IMR-90 (cell line): ENCODE measurements around the gene STK36. TPM values are rescaled to one million over a fixed set of nuclear protein-coding genes. Genes with fewer than 3 reads are reported as not detected.

Source experiments
- ATAC-seq: fragments of 200-7000 bp; cut with Tn5 transposase; 2 replicates; pipeline ENCODE4 v1.9.1; 2020; ENCODE audit warnings: low read depth, mild to moderate bottlenecking, moderate library complexity
- BruUV-seq: library from RNA; stranded (reverse); fragments of 400-500 nt; replicated peaks from 2 replicates; lab custom pipeline; 2021; lab: Mats Ljungman, UMichigan
- CTCF ChIA-PET: fragments of 300-600 bp; formaldehyde crosslinking; extraction: SDS; loops from one replicate; lab custom pipeline; 2021; ENCODE audit warnings: antibody characterized with exemption; lab: Yijun Ruan, JAX
- POLR2A ChIA-PET: fragments of 300-600 bp; sonication (Branson Sonifier 250); formaldehyde crosslinking; loops from one replicate; lab custom pipeline; 2022; ENCODE audit warnings: antibody characterized with exemption; ENCODE audit not compliant: unreplicated experiment; lab: Charles Lee
- DNase-seq: peaks from one replicate; pipeline ENCODE4 v3.0.0; 2013
- H2AFZ ChIP-seq: replicated peaks from 2 replicates; pipeline ENCODE3; 2013; ENCODE audit warnings: low read length, mild to moderate bottlenecking; ENCODE audit not compliant: poor library complexity
- H2AK5ac ChIP-seq: 2 replicates; pipeline ENCODE4 v1.6.1; 2013; ENCODE audit warnings: low read depth, low read length, inconsistent platforms
- H2AK9ac ChIP-seq: replicated peaks from 2 replicates; pipeline ENCODE3; 2013; ENCODE audit warnings: mild to moderate bottlenecking, low read depth, low read length, moderate library complexity; ENCODE audit not compliant: poor library complexity
- H2BK120ac ChIP-seq: 2 replicates; pipeline ENCODE4 v1.6.1; 2013; ENCODE audit warnings: low read depth, low read length, inconsistent platforms
- H2BK15ac ChIP-seq: 3 replicates; pipeline ENCODE4 v1.6.1; 2013; ENCODE audit warnings: low read depth, low read length, inconsistent platforms
- H2BK20ac ChIP-seq: 2 replicates; pipeline ENCODE4 v1.6.1; 2013; ENCODE audit warnings: low read depth, mild to moderate bottlenecking, inconsistent platforms, low read length, moderate library complexity
- H2BK5ac ChIP-seq: 2 replicates; pipeline ENCODE4 v1.6.1; 2013; ENCODE audit warnings: mild to moderate bottlenecking, low read depth, low read length, inconsistent platforms; ENCODE audit not compliant: poor library complexity, severe bottlenecking
- H3K14ac ChIP-seq: replicated peaks from 2 replicates; pipeline ENCODE4 v1.6.1; 2013; ENCODE audit warnings: low read depth, low read length, inconsistent platforms
- H3K18ac ChIP-seq: 2 replicates; pipeline ENCODE4 v1.6.1; 2013; ENCODE audit warnings: low read depth, low read length, control low read depth
- H3K23ac ChIP-seq: 2 replicates; pipeline ENCODE4 v1.6.1; 2013; ENCODE audit warnings: low read depth, low read length, inconsistent platforms
- H3K27ac ChIP-seq: 2 replicates; pipeline ENCODE4 v1.5.1; 2013; ENCODE audit warnings: mild to moderate bottlenecking, control low read depth, low read length; ENCODE audit not compliant: insufficient read depth
- H3K27me3 ChIP-seq: 2 replicates; pipeline ENCODE4 v1.6.1; 2013; ENCODE audit warnings: low read length; ENCODE audit not compliant: control insufficient read depth, insufficient read depth
- H3K36me3 ChIP-seq: 2 replicates; pipeline ENCODE4 v1.6.1; 2013; ENCODE audit warnings: low read length, mixed read lengths; ENCODE audit not compliant: control insufficient read depth, insufficient read depth
- H3K4ac ChIP-seq: 2 replicates; pipeline ENCODE4 v1.6.1; 2013; ENCODE audit warnings: low read depth, low read length, inconsistent platforms
- H3K4me1 ChIP-seq: 2 replicates; pipeline ENCODE4 v1.6.1; 2013; ENCODE audit warnings: low read length, mixed read lengths; ENCODE audit not compliant: control insufficient read depth, insufficient read depth
- H3K4me2 ChIP-seq: 2 replicates; pipeline ENCODE4 v1.6.1; 2013; ENCODE audit warnings: low read depth, mild to moderate bottlenecking, control low read depth, low read length, moderate library complexity
- H3K4me3 ChIP-seq: 2 replicates; pipeline ENCODE4 v1.5.1; 2013; ENCODE audit warnings: low read depth, mild to moderate bottlenecking, control low read depth, low read length, moderate library complexity; ENCODE audit not compliant: insufficient read depth
- H3K56ac ChIP-seq: 2 replicates; pipeline ENCODE4 v1.6.1; 2013; ENCODE audit warnings: low read length, inconsistent platforms; ENCODE audit not compliant: insufficient read depth; ENCODE audit errors: extremely low read depth
- H3K79me1 ChIP-seq, 2 experiments: 2 replicates each; pipeline ENCODE4 v1.6.1; 2013; ENCODE audit warnings: low read length in 2 of 2, inconsistent platforms in 1 of 2, low read depth in 1 of 2
- H3K9ac ChIP-seq: 2 replicates; pipeline ENCODE4 v1.6.1; 2013; ENCODE audit warnings: low read depth, low read length, control low read depth
- H3K9me1 ChIP-seq: 2 replicates; pipeline ENCODE4 v1.6.1; 2013; ENCODE audit warnings: low read length, inconsistent platforms; ENCODE audit not compliant: insufficient read depth
- H3K9me3 ChIP-seq: 2 replicates; pipeline ENCODE4 v1.6.1; 2013; ENCODE audit warnings: low read length; ENCODE audit not compliant: control insufficient read depth, insufficient read depth
- H4K20me1 ChIP-seq: 2 replicates; pipeline ENCODE4 v1.6.1; 2013; ENCODE audit warnings: low read length, inconsistent platforms; ENCODE audit not compliant: insufficient read depth
- H4K5ac ChIP-seq: 2 replicates; pipeline ENCODE4 v1.6.1; 2013; ENCODE audit warnings: mild to moderate bottlenecking, low read depth, low read length, control low read depth
- H4K8ac ChIP-seq, 2 experiments: 2 replicates each; pipeline ENCODE4 v1.6.1; 2013; ENCODE audit warnings: low read depth in 2 of 2, low read length in 2 of 2, control low read depth in 1 of 2, inconsistent platforms in 1 of 2
- H4K91ac ChIP-seq: 2 replicates; pipeline ENCODE4 v1.6.1; 2013; ENCODE audit warnings: low read depth, low read length, inconsistent platforms; ENCODE audit not compliant: insufficient read depth
- BHLHE40 ChIP-seq: fragments of 150-350 bp; IDR thresholded peaks from 2 replicates; pipeline ENCODE4 v1.6.1; 2016; ENCODE audit warnings: mild to moderate bottlenecking, low read depth, low read length
- CEBPB ChIP-seq: IDR thresholded peaks from 2 replicates; pipeline ENCODE4 v1.6.1; 2012; ENCODE audit warnings: low read depth, low read length, improper control_type of control experiment
- CHD1 ChIP-seq: IDR thresholded peaks from 2 replicates; pipeline ENCODE4 v1.6.1; 2012; ENCODE audit warnings: low read depth, low read length, improper control_type of control experiment
- FOS ChIP-seq: fragments of 150-350 bp; IDR thresholded peaks from 2 replicates; pipeline ENCODE4 v1.6.1; 2016; ENCODE audit warnings: low read depth, low read length
- MAFK ChIP-seq: IDR thresholded peaks from 2 replicates; pipeline ENCODE4 v1.6.1; 2012; ENCODE audit warnings: low read depth, low read length, improper control_type of control experiment
- MAZ ChIP-seq: IDR thresholded peaks from 2 replicates; pipeline ENCODE4 v1.6.1; 2012; ENCODE audit warnings: low read depth, mild to moderate bottlenecking, low read length, improper control_type of control experiment, moderate library complexity, borderline replicate concordance
- MXI1 ChIP-seq: IDR thresholded peaks from 2 replicates; pipeline ENCODE4 v1.6.1; 2012; ENCODE audit warnings: low read depth, mild to moderate bottlenecking, low read length, moderate library complexity, borderline replicate concordance
- NFE2L2 ChIP-seq: fragments of 150-350 bp; IDR thresholded peaks from 2 replicates; pipeline ENCODE4 v1.6.1; 2016; ENCODE audit warnings: low read depth, mild to moderate bottlenecking, low read length
- POLR2A ChIP-seq: IDR thresholded peaks from 2 replicates; pipeline ENCODE4 v1.6.1; 2012; ENCODE audit warnings: mild to moderate bottlenecking, low read depth, low read length
- RAD21 ChIP-seq: IDR thresholded peaks from 2 replicates; pipeline ENCODE4 v1.6.1; 2012; ENCODE audit warnings: low read length, improper control_type of control experiment
- RCOR1 ChIP-seq: IDR thresholded peaks from 2 replicates; pipeline ENCODE4 v1.6.1; 2012; ENCODE audit warnings: mild to moderate bottlenecking, low read length, improper control_type of control experiment; ENCODE audit not compliant: insufficient replicate concordance
- RFX5 ChIP-seq: IDR thresholded peaks from 2 replicates; pipeline ENCODE4 v1.8.0; 2012; ENCODE audit warnings: low read depth, mild to moderate bottlenecking, low read length, moderate library complexity
- SMC3 ChIP-seq: fragments of 150-350 bp; IDR thresholded peaks from 2 replicates; pipeline ENCODE4 v1.6.1; 2016; ENCODE audit warnings: low read depth, mild to moderate bottlenecking, antibody characterized with exemption, low read length, moderate library complexity
- WGBS, 2 experiments: methylation state at CpG; one replicate each; pipeline versions ENCODE4 v1.1.5 to v1.1.7; 2013; ENCODE audit warnings: missing lambda C conversion rate in 2 of 2; ENCODE audit not compliant: insufficient read length in 1 of 2; ENCODE audit errors: extremely low coverage in 2 of 2; 5-methylcytosine and 5-hydroxymethylcytosine counted together
- dilution Hi-C: fragments of 300-500 bp; cut with HindIII; formaldehyde crosslinking; loops from one replicate; pipeline ENCODE4 v1.14.3; 2018; ENCODE audit warnings: low sequenced_read_pairs; ENCODE audit not compliant: unreplicated experiment
- in situ Hi-C: fragments of 300-500 bp; cut with MboI; formaldehyde crosslinking; loops from 3 replicates; pipeline ENCODE4 v1.14.3; 2019; ENCODE audit warnings: low sequenced_read_pairs, inconsistent platforms, mixed read lengths
- intact Hi-C: fragments of 100-400 bp; cut with micrococcal nuclease; formaldehyde crosslinking; loops from 2 replicates; pipeline ENCODE4 v1.10.0; 2022
- polyA plus RNA-seq, 3 experiments: library from polyadenylated mRNA; depleted of rRNA; stranded (reverse); fragments of >200 nt; gene quantifications; 2 replicates each; pipeline ENCODE4 v1.2.3, GENCODE V29; 2012; ENCODE audit warnings: low replicate concordance in 1 of 3
- total RNA-seq: library from RNA; depleted of rRNA; stranded (reverse); fragments of >200 nt; gene quantifications from 2 replicates; pipeline ENCODE4 v1.2.3, GENCODE V29; 2012
- TF ChIP-seq, protein P1 (sequence below): conservative IDR thresholded peaks from 2 replicates; pipeline ENCODE4 v1.5.1; 2012; ENCODE audit warnings: mild to moderate bottlenecking, low read depth, low read length, improper control_type of control experiment
- TF ChIP-seq, protein P2 (sequence below): fragments of 150-350 bp; IDR thresholded peaks from 2 replicates; pipeline ENCODE4 v1.6.1; 2016; ENCODE audit warnings: low read depth, mild to moderate bottlenecking, low read length, moderate library complexity, borderline replicate concordance
- TF ChIP-seq, protein P3 (sequence below): fragments of 150-350 bp; IDR thresholded peaks from 2 replicates; pipeline ENCODE4 v1.6.1; 2017; ENCODE audit warnings: mild to moderate bottlenecking, antibody characterized with exemption, low read length, low read depth

The STK36 gene
- total and polyA plus RNA-seq, 2 of the 4 experiments (the other 2 are of a cell fraction): 17.6 to 44.5 TPM

DNA sequence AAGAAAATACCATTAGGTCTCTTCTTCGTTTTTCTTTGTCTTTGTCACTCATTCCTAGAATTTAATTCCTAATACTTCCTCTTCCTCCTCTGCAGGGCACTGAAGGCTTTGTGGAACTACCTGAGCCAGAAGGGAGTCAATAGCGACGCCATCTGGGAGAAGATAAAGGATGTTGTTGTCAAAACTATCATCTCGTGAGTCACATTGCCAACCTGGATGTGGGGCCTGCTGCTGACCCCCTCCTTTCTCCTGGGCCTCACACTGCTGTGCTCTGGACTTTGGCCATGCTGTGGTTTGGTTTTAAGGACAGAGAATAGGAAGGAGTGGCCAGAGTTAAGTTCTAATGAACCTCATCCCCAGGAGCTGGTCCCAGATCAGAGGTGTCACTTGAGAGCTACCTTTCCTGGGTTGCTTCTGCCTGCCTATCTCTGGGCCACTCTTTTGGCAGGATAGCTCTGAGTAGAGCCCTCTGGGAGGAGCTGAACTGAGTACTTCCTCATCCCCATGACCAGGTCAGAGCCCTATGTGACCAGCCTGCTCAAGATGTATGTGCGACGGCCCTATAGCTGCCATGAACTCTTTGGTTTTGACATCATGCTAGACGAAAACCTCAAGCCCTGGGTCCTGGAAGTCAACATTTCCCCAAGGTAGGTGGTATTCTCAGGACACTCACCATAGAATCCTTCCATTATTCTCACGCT, 77.0 kb downstream of the STK36 start:
- no peak overlapping the region for H3K9ac ChIP-seq
- 0 out of 2 replicates have a peak, but pooled peaks cover 2% of the 10 kb centered on the region for H3K4me1 ChIP-seq
- no TSS peak for BruUV-seq
- no peak overlapping the region for H2AFZ ChIP-seq
- H3K9me3 ChIP-seq: no peaks in the 10 kb centered on the region
- intact Hi-C loops (no loop called here), in situ Hi-C loops (no loop called here), dilution Hi-C loops (no loop called here)
- H3K23ac ChIP-seq: no peak overlapping the region
- POLR2A ChIA-PET: no interaction called here
- no peak overlapping the region for H2BK5ac ChIP-seq
- no peak for TF ChIP-seq SMC3
- TF ChIP-seq, protein P1, sequence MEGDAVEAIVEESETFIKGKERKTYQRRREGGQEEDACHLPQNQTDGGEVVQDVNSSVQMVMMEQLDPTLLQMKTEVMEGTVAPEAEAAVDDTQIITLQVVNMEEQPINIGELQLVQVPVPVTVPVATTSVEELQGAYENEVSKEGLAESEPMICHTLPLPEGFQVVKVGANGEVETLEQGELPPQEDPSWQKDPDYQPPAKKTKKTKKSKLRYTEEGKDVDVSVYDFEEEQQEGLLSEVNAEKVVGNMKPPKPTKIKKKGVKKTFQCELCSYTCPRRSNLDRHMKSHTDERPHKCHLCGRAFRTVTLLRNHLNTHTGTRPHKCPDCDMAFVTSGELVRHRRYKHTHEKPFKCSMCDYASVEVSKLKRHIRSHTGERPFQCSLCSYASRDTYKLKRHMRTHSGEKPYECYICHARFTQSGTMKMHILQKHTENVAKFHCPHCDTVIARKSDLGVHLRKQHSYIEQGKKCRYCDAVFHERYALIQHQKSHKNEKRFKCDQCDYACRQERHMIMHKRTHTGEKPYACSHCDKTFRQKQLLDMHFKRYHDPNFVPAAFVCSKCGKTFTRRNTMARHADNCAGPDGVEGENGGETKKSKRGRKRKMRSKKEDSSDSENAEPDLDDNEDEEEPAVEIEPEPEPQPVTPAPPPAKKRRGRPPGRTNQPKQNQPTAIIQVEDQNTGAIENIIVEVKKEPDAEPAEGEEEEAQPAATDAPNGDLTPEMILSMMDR: no peak
- TF ChIP-seq MAFK: no peak
- TF ChIP-seq FOS: no peak
- TF ChIP-seq NFE2L2: no peak
- TF ChIP-seq POLR2A: no peak
- no peak for TF ChIP-seq CHD1
- no peak for TF ChIP-seq BHLHE40
- TF ChIP-seq, protein P2, sequence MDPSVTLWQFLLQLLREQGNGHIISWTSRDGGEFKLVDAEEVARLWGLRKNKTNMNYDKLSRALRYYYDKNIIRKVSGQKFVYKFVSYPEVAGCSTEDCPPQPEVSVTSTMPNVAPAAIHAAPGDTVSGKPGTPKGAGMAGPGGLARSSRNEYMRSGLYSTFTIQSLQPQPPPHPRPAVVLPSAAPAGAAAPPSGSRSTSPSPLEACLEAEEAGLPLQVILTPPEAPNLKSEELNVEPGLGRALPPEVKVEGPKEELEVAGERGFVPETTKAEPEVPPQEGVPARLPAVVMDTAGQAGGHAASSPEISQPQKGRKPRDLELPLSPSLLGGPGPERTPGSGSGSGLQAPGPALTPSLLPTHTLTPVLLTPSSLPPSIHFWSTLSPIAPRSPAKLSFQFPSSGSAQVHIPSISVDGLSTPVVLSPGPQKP: no peak
- TF ChIP-seq MAZ: no peak
- TF ChIP-seq RCOR1: no peak
- TF ChIP-seq RAD21: no peak
- TF ChIP-seq MXI1: no peak
- TF ChIP-seq CEBPB: no peak
- TF ChIP-seq RFX5: no peak
- TF ChIP-seq, protein P3, sequence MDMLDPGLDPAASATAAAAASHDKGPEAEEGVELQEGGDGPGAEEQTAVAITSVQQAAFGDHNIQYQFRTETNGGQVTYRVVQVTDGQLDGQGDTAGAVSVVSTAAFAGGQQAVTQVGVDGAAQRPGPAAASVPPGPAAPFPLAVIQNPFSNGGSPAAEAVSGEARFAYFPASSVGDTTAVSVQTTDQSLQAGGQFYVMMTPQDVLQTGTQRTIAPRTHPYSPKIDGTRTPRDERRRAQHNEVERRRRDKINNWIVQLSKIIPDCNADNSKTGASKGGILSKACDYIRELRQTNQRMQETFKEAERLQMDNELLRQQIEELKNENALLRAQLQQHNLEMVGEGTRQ: no peak
- no peak overlapping the region for H2BK120ac ChIP-seq
- H2BK15ac ChIP-seq: no peak overlapping the region
- H3K4ac ChIP-seq: no peak overlapping the region
- no peak overlapping the region for H3K18ac ChIP-seq
- no peak for DNase-seq
- no peak overlapping the region for H4K91ac ChIP-seq
- no peaks in the 10 kb centered on the region for H3K27me3 ChIP-seq
- no peak overlapping the region for H3K4me3 ChIP-seq
- no peak overlapping the region for H3K27ac ChIP-seq
- peaks cover 0 to 3% of the 10 kb centered on the region in 2 experiments; a peak in 2 of 4 replicates for H3K79me1 ChIP-seq
- H3K9me1 ChIP-seq: peaks cover 10% of the 10 kb centered on the region; the same call in 1 of the 2 replicates
- H3K4me2 ChIP-seq: no peak overlapping the region
- WGBS, 2 experiments: no CpG with 5 or more reads among the region's 8 CpGs
- no peaks in the 10 kb centered on the region for H4K20me1 ChIP-seq
- CTCF ChIA-PET: no interaction called here
- H3K14ac ChIP-seq: no peak overlapping the region
- no peak overlapping the region for H4K8ac ChIP-seq
- H2BK20ac ChIP-seq: no peak overlapping the region
- H4K5ac ChIP-seq: no peak overlapping the region
- H2AK9ac ChIP-seq: no peak overlapping the region
- no peak overlapping the region for H3K56ac ChIP-seq
- no peak overlapping the region for H2AK5ac ChIP-seq
- H3K36me3 ChIP-seq: peaks cover 64% of the 10 kb centered on the region
- ATAC-seq: no peak
